PC-9 (cell line): Measurements from ENCODE around the gene LRFN4. TPM values are rescaled to one million over a fixed set of nuclear protein-coding genes. Genes with fewer than 3 reads are reported as not detected.
"Not testable (repeated sequence)": the region's sequence is repeated elsewhere in the genome, so short reads cannot be mapped to it uniquely, and the experiment has no call there.

Experiments
- BruUV-seq: library from RNA; stranded (reverse); fragments of 400-500 nt; replicated peaks from 2 replicates; lab custom pipeline; 2021; lab: Mats Ljungman, UMichigan
- CTCF ChIA-PET: fragments of 300-600 bp; sonication (Branson Sonifier 250); formaldehyde crosslinking; loops from one replicate; lab custom pipeline; 2022; ENCODE audit warnings: antibody characterized with exemption; lab: Charles Lee
- POLR2A ChIA-PET: fragments of 300-600 bp; sonication (Branson Sonifier 250); formaldehyde crosslinking; loops from one replicate; lab custom pipeline; 2022; ENCODE audit warnings: antibody characterized with exemption; ENCODE audit not compliant: unreplicated experiment; lab: Charles Lee
- DNase-seq, 2 experiments: peaks; one replicate each; pipeline versions ENCODE4 v3.0.0 to v3.0.0-alpha.2; 2015 to 2022; ENCODE audit warnings: mixed read lengths in 1 of 2
- H2AFZ ChIP-seq: fragments of 200-600 bp; sonication (generic); 2 replicates; pipeline ENCODE4 v1.8.1; 2017; ENCODE audit warnings: antibody characterized with exemption
- H3F3A ChIP-seq: fragments of 200-600 bp; sonication (generic); 2 replicates; pipeline ENCODE4 v1.8.1; 2017; ENCODE audit warnings: antibody characterized with exemption, mild to moderate bottlenecking, low read depth; ENCODE audit not compliant: insufficient read depth
- H3K27ac ChIP-seq: fragments of 200-600 bp; sonication (generic); 2 replicates; pipeline ENCODE4 v1.6.1; 2016; ENCODE audit warnings: mixed run types
- H3K27me3 ChIP-seq: fragments of 200-600 bp; sonication (generic); 2 replicates; pipeline ENCODE4 v1.6.1; 2016; ENCODE audit warnings: low read depth, mixed run types; ENCODE audit not compliant: insufficient read depth
- H3K36me3 ChIP-seq: fragments of 200-600 bp; sonication (generic); 2 replicates; pipeline ENCODE4 v1.6.1; 2016; ENCODE audit warnings: low read depth, mixed run types
- H3K4me1 ChIP-seq: fragments of 200-600 bp; sonication (generic); replicated peaks from 2 replicates; pipeline ENCODE4 v1.6.1; 2016; ENCODE audit warnings: mixed run types; ENCODE audit not compliant: insufficient read depth
- H3K4me2 ChIP-seq: fragments of 200-600 bp; sonication (generic); 2 replicates; pipeline ENCODE4 v1.6.1; 2017; ENCODE audit warnings: mixed run types
- H3K4me3 ChIP-seq: fragments of 200-600 bp; sonication (generic); 2 replicates; pipeline ENCODE4 v1.6.1; 2016; ENCODE audit warnings: mixed run types
- H3K79me2 ChIP-seq: fragments of 200-600 bp; sonication (generic); 2 replicates; pipeline ENCODE4 v1.6.1; 2017; ENCODE audit warnings: low read depth, mixed run types
- H3K9me2 ChIP-seq: fragments of 200-600 bp; sonication (generic); 2 replicates; pipeline ENCODE4 v1.8.1; 2017; ENCODE audit warnings: mild to moderate bottlenecking; ENCODE audit not compliant: insufficient read depth
- H3K9me3 ChIP-seq: fragments of 200-600 bp; sonication (generic); 2 replicates; pipeline ENCODE4 v1.8.1; 2016; ENCODE audit warnings: low read depth; ENCODE audit not compliant: insufficient read depth
- H4K20me1 ChIP-seq: fragments of 200-600 bp; sonication (generic); 2 replicates; pipeline ENCODE4 v1.8.1; 2017; ENCODE audit not compliant: insufficient read depth
- EZH2 ChIP-seq: fragments of 200-600 bp; sonication (generic); IDR thresholded peaks from 2 replicates; pipeline ENCODE4 v1.8.0; 2017; ENCODE audit warnings: antibody characterized with exemption, low read depth
- intact Hi-C: fragments of 100-400 bp; cut with micrococcal nuclease; formaldehyde crosslinking; loops from one replicate; pipeline ENCODE4 v1.10.0; 2022; ENCODE audit not compliant: unreplicated experiment
- total RNA-seq: library from RNA; stranded (reverse); gene quantifications from 2 replicates; pipeline ENCODE4 v1.2.3, GENCODE V29; 2021
- TF ChIP-seq, protein P1 (sequence below): fragments of 200-600 bp; sonication (generic); conservative IDR thresholded peaks from 2 replicates; pipeline ENCODE4 v1.6.1; 2017; ENCODE audit warnings: mixed run types, antibody characterized with exemption, mild to moderate bottlenecking, moderate library complexity

Gene LRFN4
- total RNA-seq, 1 experiment from 2014 or later, result 13.8 TPM

- Histone ChIP-seq H2AFZ (no peak overlapping the region), H3K4me3 (no peak overlapping the region), H3K27me3 (no peaks in the 10 kb centered on the region), H3K9me3 (no peaks in the 10 kb centered on the region), H4K20me1 (no peaks in the 10 kb centered on the region), H3K4me2 (no peak overlapping the region), H3K79me2 (no peaks in the 10 kb centered on the region), H3K9me2 (no peaks in the 10 kb centered on the region), H3K4me1 (peaks cover 10% of the 10 kb centered on the region), H3F3A (peaks cover 10% of the 10 kb centered on the region), H3K36me3 (no peaks in the 10 kb centered on the region), H3K27ac (no peak overlapping the region)
- DNase-seq, result no peak
- ChIA-PET CTCF (interaction anchor here (0.6 kb wide), 1 partner anchor 17 kb away, joined by 3 read pairs; no protein-coding TSS in a partner anchor), POLR2A (no interaction called here)
- TF ChIP-seq EZH2, result no peak
- TF ChIP-seq, protein P1, sequence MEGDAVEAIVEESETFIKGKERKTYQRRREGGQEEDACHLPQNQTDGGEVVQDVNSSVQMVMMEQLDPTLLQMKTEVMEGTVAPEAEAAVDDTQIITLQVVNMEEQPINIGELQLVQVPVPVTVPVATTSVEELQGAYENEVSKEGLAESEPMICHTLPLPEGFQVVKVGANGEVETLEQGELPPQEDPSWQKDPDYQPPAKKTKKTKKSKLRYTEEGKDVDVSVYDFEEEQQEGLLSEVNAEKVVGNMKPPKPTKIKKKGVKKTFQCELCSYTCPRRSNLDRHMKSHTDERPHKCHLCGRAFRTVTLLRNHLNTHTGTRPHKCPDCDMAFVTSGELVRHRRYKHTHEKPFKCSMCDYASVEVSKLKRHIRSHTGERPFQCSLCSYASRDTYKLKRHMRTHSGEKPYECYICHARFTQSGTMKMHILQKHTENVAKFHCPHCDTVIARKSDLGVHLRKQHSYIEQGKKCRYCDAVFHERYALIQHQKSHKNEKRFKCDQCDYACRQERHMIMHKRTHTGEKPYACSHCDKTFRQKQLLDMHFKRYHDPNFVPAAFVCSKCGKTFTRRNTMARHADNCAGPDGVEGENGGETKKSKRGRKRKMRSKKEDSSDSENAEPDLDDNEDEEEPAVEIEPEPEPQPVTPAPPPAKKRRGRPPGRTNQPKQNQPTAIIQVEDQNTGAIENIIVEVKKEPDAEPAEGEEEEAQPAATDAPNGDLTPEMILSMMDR, result no peak
- intact Hi-C loops, result no loop called here
- no TSS peak for BruUV-seq
These were observed 36.5 kb upstream of the LRFN4 start for GRCh38 chr11:66820381-66820780.

GRCh38 chr11:66820901-66821300 is 36.0 kb upstream of the LRFN4 start:
- CTCF ChIA-PET, result interaction anchor here (0.6 kb wide), 1 partner anchor 17 kb away, joined by 3 read pairs; no protein-coding TSS in a partner anchor
- Histone ChIP-seq H3K36me3 (no peaks in the 10 kb centered on the region), H3K9me2 (no peaks in the 10 kb centered on the region), H3K9me3 (no peaks in the 10 kb centered on the region), H4K20me1 (no peaks in the 10 kb centered on the region), H3K4me3 (no peak overlapping the region), H3K79me2 (no peaks in the 10 kb centered on the region), H2AFZ (no peak overlapping the region), H3F3A (peaks cover 8% of the 10 kb centered on the region), H3K4me1 (peaks cover 5% of the 10 kb centered on the region), H3K27ac (no peak overlapping the region), H3K4me2 (no peak overlapping the region), H3K27me3 (no peaks in the 10 kb centered on the region)
- intact Hi-C loops, result no loop called here
- DNase-seq, result no peak
- POLR2A ChIA-PET, result no interaction called here
- no peak for TF ChIP-seq EZH2
- TF ChIP-seq, protein P1, result no peak
- BruUV-seq, result no TSS peak

GRCh38 chr11:66823700-66824099 is 33.2 kb upstream of the LRFN4 start:
- DNase-seq, result no peak
- H3K4me1 ChIP-seq, result no peaks in the 10 kb centered on the region
- no peaks in the 10 kb centered on the region for H3K9me2 ChIP-seq
- no peak overlapping the region for H3K27ac ChIP-seq
- TF ChIP-seq EZH2, result no peak
- no peaks in the 10 kb centered on the region; the same call in 1 of the 2 replicates for H3K36me3 ChIP-seq
- no peaks in the 10 kb centered on the region for H3K79me2 ChIP-seq
- no peak overlapping the region for H3K4me2 ChIP-seq
- H3K27me3 ChIP-seq, result no peaks in the 10 kb centered on the region
- H3F3A ChIP-seq, result peaks cover 8% of the 10 kb centered on the region
- CTCF ChIA-PET, result interaction anchor here (0.6 kb wide), 1 partner anchor 26 kb away, joined by 8 read pairs; no protein-coding TSS in a partner anchor
- H3K9me3 ChIP-seq, result no peaks in the 10 kb centered on the region
- POLR2A ChIA-PET, result interaction anchor here (0.7 kb wide), 1 partner anchor 243 kb away, joined by 4 read pairs; no protein-coding TSS in a partner anchor
- no TSS peak for BruUV-seq
- H4K20me1 ChIP-seq, result no peaks in the 10 kb centered on the region
- H2AFZ ChIP-seq, result no peak overlapping the region
- H3K4me3 ChIP-seq, result no peak overlapping the region
- intact Hi-C loops, result no loop called here

DNA sequence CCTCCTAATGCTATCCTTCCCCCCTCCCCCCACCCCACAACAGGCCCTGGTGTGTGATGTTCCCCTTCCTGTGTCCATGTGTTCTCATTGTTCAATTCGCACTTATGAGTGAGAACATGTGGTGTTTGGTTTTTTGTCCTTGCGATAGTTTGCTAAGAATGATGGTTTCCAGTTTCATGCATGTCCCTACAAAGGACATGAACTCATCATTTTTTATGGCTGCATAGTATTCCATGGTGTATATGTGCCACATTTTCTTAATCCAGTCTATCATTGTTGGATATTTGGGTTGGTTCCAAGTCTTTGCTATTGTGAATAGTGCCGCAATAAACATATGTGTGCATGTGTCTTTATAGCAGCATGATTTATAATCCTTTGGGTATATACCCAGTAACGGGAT is 32.3 kb upstream of the LRFN4 start:
- DNase-seq, H3K27me3 ChIP-seq, H3K4me2 ChIP-seq, H3K27ac ChIP-seq, H4K20me1 ChIP-seq, BruUV-seq, H2AFZ ChIP-seq, H3K79me2 ChIP-seq, intact Hi-C loops, H3F3A ChIP-seq, H3K4me1 ChIP-seq, POLR2A ChIA-PET, H3K9me2 ChIP-seq, H3K4me3 ChIP-seq, H3K36me3 ChIP-seq, H3K9me3 ChIP-seq: not testable (repeated sequence)
- CTCF ChIA-PET, result interaction anchor here (0.6 kb wide), 1 partner anchor 26 kb away, joined by 8 read pairs; no protein-coding TSS in a partner anchor
